Heart right ventricle (tissue), 16 donors: ENCODE data around the gene FBXW4. TPM values are rescaled to one million over a fixed set of nuclear protein-coding genes. Genes with fewer than 3 reads are reported as not detected.
"Not testable (repeated sequence)": the region's sequence is repeated elsewhere in the genome, so short reads cannot be mapped to it uniquely, and the experiment has no call there.

Source experiments
- ATAC-seq, 8 donors: fragments of 200-7000 bp; cut with Tn5 transposase; one replicate each; pipeline ENCODE4 v1.9.1; 2020; ENCODE audit warnings: mild to moderate bottlenecking in 8 of 8, moderate library complexity in 8 of 8, moderate number of reproducible peaks in 1 of 8
- DNase-seq, 2 donors: peaks; one replicate each; pipeline ENCODE4 v3.0.0-alpha.2; 2020
- H3K27ac ChIP-seq, 10 donors: fragments of 200-600 bp; sonication (generic) in 2 of 10; one replicate each; pipeline versions ENCODE4 v1.5.0 to v1.8.0; 2020 to 2022; ENCODE audit warnings: mild to moderate bottlenecking in 3 of 10
- H3K27me3 ChIP-seq, 7 donors: fragments of 200-600 bp; one replicate each; pipeline ENCODE4 v1.8.0; 2021 to 2022; ENCODE audit warnings: mild to moderate bottlenecking in 2 of 7
- H3K36me3 ChIP-seq, 9 donors: fragments of 200-600 bp; sonication (generic) in 1 of 9; one replicate each; pipeline versions ENCODE4 v1.5.0 to v1.8.0; 2020 to 2022; ENCODE audit warnings: mild to moderate bottlenecking in 2 of 9
- H3K4me1 ChIP-seq, 9 donors: fragments of 200-600 bp; sonication (generic) in 1 of 9; one replicate each; pipeline versions ENCODE4 v1.5.0 to v1.8.0; 2020 to 2022; ENCODE audit warnings: mild to moderate bottlenecking in 4 of 9
- H3K4me3 ChIP-seq, 10 donors: fragments of 200-600 bp; sonication (generic) in 2 of 10; one replicate each; pipeline versions ENCODE4 v1.5.0 to v1.8.0; 2020 to 2022; ENCODE audit warnings: mild to moderate bottlenecking in 7 of 10, moderate library complexity in 2 of 10
- H3K9me3 ChIP-seq, 11 donors: fragments of 200-600 bp in 10 of 11; sonication (generic) in 2 of 11; one replicate each; pipeline versions ENCODE4 v1.5.0 to v1.8.0; 2013 to 2022; ENCODE audit warnings: mild to moderate bottlenecking in 2 of 11, control low read depth in 1 of 11, moderate library complexity in 1 of 11
- CTCF ChIP-seq, 9 donors: fragments of 200-600 bp; sonication (generic) in 2 of 9; IDR thresholded peaks; one replicate each; pipeline versions ENCODE4 v1.5.0 to v1.8.0; 2021 to 2022; ENCODE audit warnings: antibody characterized with exemption in 9 of 9, mild to moderate bottlenecking in 5 of 9, moderate library complexity in 1 of 9
- WGBS, 2 donors: extraction: QIAGEN DNeasy Blood & Tissue Kit; methylation state at CpG; one replicate each; pipeline ENCODE4 v1.1.7; 2013; ENCODE audit warnings: inconsistent platforms in 1 of 2; 5-methylcytosine and 5-hydroxymethylcytosine counted together
- intact Hi-C, 10 donors: fragments of 100-400 bp; cut with DNase I; formaldehyde crosslinking; loops; one replicate each; pipeline versions ENCODE4 v1.11.1 to v1.14.2; 2022
- polyA plus RNA-seq, 2 donors: library from polyadenylated mRNA; stranded (reverse); fragments of 200-250 nt; gene quantifications; one replicate each; pipeline ENCODE4 v1.2.3, GENCODE V29; 2013
- total RNA-seq, 10 donors: library from RNA; stranded (reverse); fragmentation: NEBNext Ultra II Directional in 3 of 10; extraction: Animal tissue kit (Norgen Biotek cat#: 25700) in 3 of 10; gene quantifications; one replicate each; pipeline versions ENCODE4 v1.2.1 to v1.2.4, GENCODE V29; 2021 to 2023
- donor health status: Arrhythmogenic right ventricular cardiomyopathy.
- donor health status: ischemic (EF 13 %, LVEDD 7.1; RV severe dilation, severe dysfunction).
- donor health status: healthy with polysubstance abuse.
- donor health status: DM: no; HTN: yes; CAD: no.
- donor health status: DM: no; HTN: no; CAD: no.
- donor health status: ischemic (EF 25% LVEDD 6.9; RV normal size, moderate dysfunction).
- donor health status: ischemic (EF 25% LVEDD 5.7; RV mildly dilated, moderate dysfunction).
- donor health status: healthy.
- donor health status: DM: yes; HTN: yes; CAD: no.
- donor health status: Ischemic cardiomyopathy.
- donor health status: ischemic (EF 35%, LVEDD 5.7; RV mildly dilated, moderate dysfunction).
- donor health status: nonischemic (EF 11% LVEDD 7.7; RV severe dilation, severe dysfunction).
- donor health status: DM: yes; HTN: yes; CAD: no.
- donor health status: PGD.
- donor health status: ischemic (EF 29% LVEDD 5.4; RV normal size, mild dysfunction).
- donor health status: nonischemic (EF 23%, LVEDD 6.1; RV moderate dilation, normal function).

FBXW4 gene
- total and polyA plus RNA-seq, 12 donors, result 31.8 to 118 (median 92.1) TPM

- ATAC-seq (peak in 1 of 8 donors; percentile 35), DNase-seq (no peak)
- intact Hi-C loops, result no loop called here
- Histone ChIP-seq H3K27me3 (no peaks in the 10 kb centered on the region), H3K27ac (no peak overlapping the region), H3K9me3 (no peaks in the 10 kb centered on the region), H3K36me3 (peaks cover 0 to 75% (median 8%) of the 10 kb centered on the region in 9 donors), H3K4me3 (no peak overlapping the region), H3K4me1 (peaks cover 0 to 20% (median 8%) of the 10 kb centered on the region in 9 donors)
- TF ChIP-seq CTCF (IDR thresholded peaks at IDR 0.05), result no peak
- WGBS, 2 donors, result 54 to 73% methylated on average over 1 of the region's 1 CpG
Measured at GRCh38 chr10:101645659-101646058, 49.3 kb downstream of the FBXW4 start.

GRCh38 chr10:101644002-101644401 is 51.0 kb downstream of the FBXW4 start:
- Histone ChIP-seq H3K27ac (no peak overlapping the region), H3K4me3 (no peak overlapping the region), H3K9me3 (no peaks in the 10 kb centered on the region), H3K36me3 (peaks cover 0 to 72% (median 4%) of the 10 kb centered on the region in 9 donors), H3K27me3 (no peaks in the 10 kb centered on the region), H3K4me1 (peaks cover 0 to 20% (median 8%) of the 10 kb centered on the region in 9 donors)
- ATAC-seq, result no peak
- no peak for TF ChIP-seq CTCF (IDR thresholded peaks at IDR 0.05)
- WGBS, 2 donors, result 74 to 79% methylated on average over 3 of the region's 3 CpGs
- intact Hi-C loops, result no loop called here
- no peak for DNase-seq

GRCh38 chr10:101643546-101643945 is 51.4 kb downstream of the FBXW4 start:
- Histone ChIP-seq H3K4me3 (no peak overlapping the region), H3K9me3 (no peaks in the 10 kb centered on the region), H3K4me1 (peaks cover 0 to 20% (median 8%) of the 10 kb centered on the region in 9 donors), H3K36me3 (peaks cover 0 to 72% (median under 1%) of the 10 kb centered on the region in 9 donors), H3K27me3 (no peaks in the 10 kb centered on the region), H3K27ac (no peak overlapping the region)
- DNase-seq (no peak), ATAC-seq (no peak)
- no peak for TF ChIP-seq CTCF (IDR thresholded peaks at IDR 0.05)
- intact Hi-C loops, result no loop called here
- WGBS, 2 donors, result 75 to 89% methylated on average over 3 of the region's 3 CpGs

GRCh38 chr10:101639141-101639900 is 55.6 kb downstream of the FBXW4 start:
- intact Hi-C loops, result no loop called here
- no peaks in the 10 kb centered on the region for H3K9me3 ChIP-seq
- DNase-seq (no peak), ATAC-seq (no peak)
- H3K27ac ChIP-seq, result no peak overlapping the region
- 95 to 98% methylated on average over 2 of the region's 2 CpGs for WGBS, 2 donors
- no peaks in the 10 kb centered on the region for H3K4me1 ChIP-seq
- H3K27me3 ChIP-seq, result no peaks in the 10 kb centered on the region
- no peak for TF ChIP-seq CTCF (IDR thresholded peaks at IDR 0.05)
- H3K36me3 ChIP-seq, result peaks cover 0 to 63% (median 5%) of the 10 kb centered on the region in 9 donors
- H3K4me3 ChIP-seq, result no peak overlapping the region

GRCh38 chr10:101633510-101633909 is 61.5 kb downstream of the FBXW4 start:
- H3K27me3 ChIP-seq, DNase-seq, ATAC-seq, intact Hi-C loops, H3K4me3 ChIP-seq, H3K27ac ChIP-seq, H3K9me3 ChIP-seq: not testable (repeated sequence)
- peaks cover 0 to 59% (median 5%) of the 10 kb centered on the region in 9 donors for H3K36me3 ChIP-seq
- 97 to 98% methylated on average over 4 of the region's 4 CpGs for WGBS, 2 donors
- H3K4me1 ChIP-seq, result peaks cover 0 to 17% (median 3%) of the 10 kb centered on the region in 9 donors
